Mesendoderm (in vitro differentiated cells): Measurements from ENCODE around the gene TNFRSF6B.

Experiments
- DNase-seq: peaks from one replicate; pipeline ENCODE4 v3.0.0; 2013
- H2AK5ac ChIP-seq: 2 replicates; pipeline ENCODE4 v1.6.1; 2013; ENCODE audit warnings: low read length, inconsistent platforms
- H2BK120ac ChIP-seq: 2 replicates; pipeline ENCODE4 v1.6.1; 2013; ENCODE audit warnings: low read depth, mild to moderate bottlenecking, low read length, moderate library complexity, mixed read lengths
- H2BK15ac ChIP-seq: replicated peaks from 2 replicates; pipeline ENCODE4 v1.6.1; 2013; ENCODE audit warnings: low read depth, mild to moderate bottlenecking, moderate library complexity
- H2BK5ac ChIP-seq: 2 replicates; pipeline ENCODE4 v1.6.1; 2013; ENCODE audit warnings: low read length, inconsistent platforms
- H3K18ac ChIP-seq: 2 replicates; pipeline ENCODE4 v1.6.1; 2013; ENCODE audit warnings: mild to moderate bottlenecking, low read length, mixed read lengths
- H3K23ac ChIP-seq: one replicate; pipeline ENCODE4 v1.6.1; 2013; ENCODE audit warnings: low read length
- H3K27ac ChIP-seq: 2 replicates; pipeline ENCODE4 v1.5.1; 2013; ENCODE audit warnings: low read depth, mild to moderate bottlenecking, inconsistent platforms, low read length, moderate library complexity
- H3K27me3 ChIP-seq: 2 replicates; pipeline ENCODE4 v1.6.1; 2013; ENCODE audit warnings: low read length, control low read depth, mild to moderate bottlenecking, inconsistent platforms; ENCODE audit not compliant: insufficient read depth, poor library complexity
- H3K36me3 ChIP-seq: 2 replicates; pipeline ENCODE4 v1.6.1; 2013; ENCODE audit warnings: low read length, inconsistent platforms; ENCODE audit not compliant: control insufficient read depth, insufficient read depth
- H3K4ac ChIP-seq: one replicate; pipeline ENCODE4 v1.6.1; 2013; ENCODE audit warnings: low read depth, mild to moderate bottlenecking, low read length, moderate library complexity
- H3K4me1 ChIP-seq: 2 replicates; pipeline ENCODE4 v1.6.1; 2013; ENCODE audit warnings: low read depth, low read length, inconsistent platforms; ENCODE audit not compliant: control insufficient read depth
- H3K4me2 ChIP-seq: 2 replicates; pipeline ENCODE4 v1.6.1; 2013; ENCODE audit warnings: low read length
- H3K4me3 ChIP-seq: 2 replicates; pipeline ENCODE4 v1.5.1; 2013; ENCODE audit warnings: mild to moderate bottlenecking, low read length
- H3K56ac ChIP-seq: one replicate; pipeline ENCODE4 v1.6.1; 2013; ENCODE audit warnings: low read length
- H3K79me1 ChIP-seq: 2 replicates; pipeline ENCODE4 v1.6.1; 2013; ENCODE audit warnings: low read length, inconsistent platforms
- H3K79me2 ChIP-seq: 2 replicates; pipeline ENCODE4 v1.6.1; 2013; ENCODE audit warnings: mild to moderate bottlenecking, low read length; ENCODE audit not compliant: control insufficient read depth, insufficient read depth
- H3K9ac ChIP-seq: 2 replicates; pipeline ENCODE4 v1.6.1; 2013; ENCODE audit warnings: low read length, inconsistent platforms
- H4K5ac ChIP-seq: one replicate; pipeline ENCODE4 v1.6.1; 2013; ENCODE audit warnings: low read length
- H4K8ac ChIP-seq: one replicate; pipeline ENCODE4 v1.6.1; 2013; ENCODE audit warnings: low read depth, mild to moderate bottlenecking, control low read depth, low read length, moderate library complexity
- WGBS: extraction: QIAGEN DNeasy Blood & Tissue Kit; methylation state at CpG from one replicate; pipeline ENCODE4 v1.1.7; 2013; ENCODE audit warnings: low lambda C conversion rate, missing lambda C conversion rate; ENCODE audit not compliant: insufficient coverage; ENCODE audit errors: extremely low coverage; 5-methylcytosine and 5-hydroxymethylcytosine counted together

TNFRSF6B gene

DNA sequence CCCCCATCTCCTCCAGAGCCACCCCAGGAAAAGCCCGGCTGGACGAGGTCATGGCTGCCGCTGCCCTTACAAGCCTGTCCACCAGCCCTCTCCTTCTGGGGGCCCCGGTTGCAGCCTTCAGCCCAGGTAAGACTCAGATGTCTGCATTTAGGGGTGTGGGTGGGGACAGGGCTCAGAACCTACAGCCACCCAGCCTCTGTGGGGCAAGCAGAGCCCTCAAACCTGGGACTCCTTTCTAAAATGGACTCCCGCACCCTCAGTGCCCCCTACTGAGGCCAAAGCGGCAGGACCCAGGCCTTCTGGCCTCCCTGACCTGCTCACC lies 44.9 kb downstream of the TNFRSF6B start:
- H3K36me3 ChIP-seq = no peaks in the 10 kb centered on the region
- H3K79me2 ChIP-seq = no peaks in the 10 kb centered on the region
- H2BK120ac ChIP-seq = no peak overlapping the region
- H2BK5ac ChIP-seq = no peak overlapping the region
- no peak overlapping the region for H2AK5ac ChIP-seq
- no CpG with 5 or more reads among the region's 6 CpGs for WGBS
- peak overlapping the region; percentile 24 for H3K23ac ChIP-seq
- no peaks in the 10 kb centered on the region for H3K4me1 ChIP-seq
- no peaks in the 10 kb centered on the region for H3K79me1 ChIP-seq
- no peak overlapping the region for H3K4ac ChIP-seq
- no peaks in the 10 kb centered on the region for H3K27me3 ChIP-seq
- H4K5ac ChIP-seq = no peak overlapping the region
- H3K9ac ChIP-seq = peak overlapping the region; percentile 91
- peak overlapping the region; percentile 91 for H3K56ac ChIP-seq
- DNase-seq = no peak
- H2BK15ac ChIP-seq = no peak overlapping the region
- H4K8ac ChIP-seq = no peak overlapping the region
- H3K27ac ChIP-seq = peak overlapping the region; percentile 90
- no peak overlapping the region for H3K4me3 ChIP-seq
- no peak overlapping the region for H3K18ac ChIP-seq
- peak overlapping the region; percentile 78 for H3K4me2 ChIP-seq

DNA sequence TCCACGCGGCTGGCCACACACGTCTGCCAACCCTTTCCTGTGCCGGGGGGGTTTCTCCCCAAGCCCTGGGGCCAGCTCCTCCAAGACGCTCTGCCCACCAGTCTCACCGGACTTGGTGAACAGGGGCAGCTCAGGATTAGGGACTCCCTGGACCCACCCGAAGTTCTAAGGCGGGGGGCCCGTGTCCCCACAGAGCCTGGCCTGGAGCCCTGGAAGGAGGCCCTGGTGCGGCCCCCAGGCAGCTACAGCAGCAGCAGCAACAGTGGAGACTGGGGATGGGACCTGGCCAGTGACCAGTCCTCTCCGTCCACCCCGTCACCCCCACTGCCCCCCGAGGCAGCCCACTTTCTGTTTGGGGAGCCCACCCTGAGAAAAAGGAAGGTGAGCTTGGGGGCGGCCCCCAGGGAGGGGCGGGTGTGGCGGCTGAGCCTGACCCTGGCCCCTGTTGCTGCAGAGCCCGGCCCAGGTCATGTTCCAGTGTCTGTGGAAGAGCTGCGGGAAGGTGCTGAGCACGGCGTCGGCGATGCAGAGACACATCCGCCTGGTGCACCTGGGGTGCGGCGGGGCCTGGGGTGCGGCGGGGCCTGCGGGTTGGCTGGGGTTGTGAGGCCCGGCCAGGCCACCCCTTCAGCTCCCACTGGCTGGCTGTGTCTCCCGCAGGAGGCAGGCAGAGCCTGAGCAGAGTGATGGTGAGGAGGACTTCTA lies 45.4 kb downstream of the TNFRSF6B start:
- peak overlapping the region; percentile 91 for H3K56ac ChIP-seq
- no peak overlapping the region for H3K18ac ChIP-seq
- H2BK120ac ChIP-seq = no peak overlapping the region
- peak overlapping the region; percentile 24 for H3K23ac ChIP-seq
- no peak overlapping the region for H4K8ac ChIP-seq
- no peak overlapping the region for H3K27ac ChIP-seq
- H3K4me1 ChIP-seq = no peaks in the 10 kb centered on the region
- no peak overlapping the region for H2BK15ac ChIP-seq
- H3K4me2 ChIP-seq = no peak overlapping the region
- H3K36me3 ChIP-seq = no peaks in the 10 kb centered on the region
- no peaks in the 10 kb centered on the region for H3K79me1 ChIP-seq
- no peak overlapping the region for H2BK5ac ChIP-seq
- WGBS = no CpG with 5 or more reads among the region's 30 CpGs
- DNase-seq = no peak
- no peak overlapping the region for H4K5ac ChIP-seq
- H3K9ac ChIP-seq = peak overlapping the region; percentile 91
- no peak overlapping the region for H2AK5ac ChIP-seq
- no peaks in the 10 kb centered on the region for H3K27me3 ChIP-seq
- no peak overlapping the region for H3K4ac ChIP-seq
- no peaks in the 10 kb centered on the region for H3K79me2 ChIP-seq
- no peak overlapping the region for H3K4me3 ChIP-seq

DNA sequence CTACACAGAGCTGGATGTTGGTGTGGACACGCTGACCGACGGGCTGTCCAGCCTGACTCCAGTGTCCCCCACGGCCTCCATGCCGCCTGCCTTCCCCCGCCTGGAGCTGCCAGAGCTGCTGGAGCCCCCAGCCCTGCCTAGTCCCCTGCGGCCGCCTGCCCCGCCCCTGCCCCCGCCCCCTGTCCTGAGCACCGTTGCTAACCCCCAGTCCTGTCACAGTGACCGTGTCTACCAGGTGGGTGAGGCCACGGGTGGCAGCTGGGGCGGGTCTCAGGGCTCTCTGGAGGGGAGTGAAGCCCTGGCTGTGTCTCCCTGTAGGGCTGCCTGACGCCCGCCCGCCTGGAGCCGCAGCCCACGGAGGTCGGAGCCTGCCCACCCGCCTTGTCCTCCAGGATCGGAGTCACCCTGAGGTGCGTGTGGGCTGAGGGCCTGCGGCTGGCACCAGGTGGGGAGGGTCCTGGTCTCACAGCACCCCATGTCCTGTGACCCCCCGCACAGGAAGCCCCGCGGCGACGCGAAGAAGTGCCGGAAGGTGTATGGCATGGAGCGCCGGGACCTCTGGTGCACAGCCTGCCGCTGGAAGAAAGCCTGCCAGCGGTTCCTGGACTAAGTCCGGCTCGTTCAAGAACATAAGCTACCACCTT lies 46.1 kb downstream of the TNFRSF6B start:
- no peaks in the 10 kb centered on the region for H3K27me3 ChIP-seq
- H3K9ac ChIP-seq = no peak overlapping the region
- no peak overlapping the region for H4K5ac ChIP-seq
- H3K79me2 ChIP-seq = no peaks in the 10 kb centered on the region
- H2AK5ac ChIP-seq = no peak overlapping the region
- H2BK120ac ChIP-seq = no peak overlapping the region
- H3K27ac ChIP-seq = no peak overlapping the region
- no CpG with 5 or more reads among the region's 37 CpGs for WGBS
- H3K23ac ChIP-seq = no peak overlapping the region
- H4K8ac ChIP-seq = no peak overlapping the region
- H3K4me3 ChIP-seq = no peak overlapping the region
- no peak overlapping the region for H3K56ac ChIP-seq
- no peaks in the 10 kb centered on the region for H3K36me3 ChIP-seq
- H2BK15ac ChIP-seq = no peak overlapping the region
- H2BK5ac ChIP-seq = no peak overlapping the region
- H3K4me2 ChIP-seq = no peak overlapping the region
- H3K4ac ChIP-seq = no peak overlapping the region
- no peak overlapping the region for H3K18ac ChIP-seq
- H3K79me1 ChIP-seq = no peaks in the 10 kb centered on the region
- no peak for DNase-seq
- no peaks in the 10 kb centered on the region for H3K4me1 ChIP-seq

DNA sequence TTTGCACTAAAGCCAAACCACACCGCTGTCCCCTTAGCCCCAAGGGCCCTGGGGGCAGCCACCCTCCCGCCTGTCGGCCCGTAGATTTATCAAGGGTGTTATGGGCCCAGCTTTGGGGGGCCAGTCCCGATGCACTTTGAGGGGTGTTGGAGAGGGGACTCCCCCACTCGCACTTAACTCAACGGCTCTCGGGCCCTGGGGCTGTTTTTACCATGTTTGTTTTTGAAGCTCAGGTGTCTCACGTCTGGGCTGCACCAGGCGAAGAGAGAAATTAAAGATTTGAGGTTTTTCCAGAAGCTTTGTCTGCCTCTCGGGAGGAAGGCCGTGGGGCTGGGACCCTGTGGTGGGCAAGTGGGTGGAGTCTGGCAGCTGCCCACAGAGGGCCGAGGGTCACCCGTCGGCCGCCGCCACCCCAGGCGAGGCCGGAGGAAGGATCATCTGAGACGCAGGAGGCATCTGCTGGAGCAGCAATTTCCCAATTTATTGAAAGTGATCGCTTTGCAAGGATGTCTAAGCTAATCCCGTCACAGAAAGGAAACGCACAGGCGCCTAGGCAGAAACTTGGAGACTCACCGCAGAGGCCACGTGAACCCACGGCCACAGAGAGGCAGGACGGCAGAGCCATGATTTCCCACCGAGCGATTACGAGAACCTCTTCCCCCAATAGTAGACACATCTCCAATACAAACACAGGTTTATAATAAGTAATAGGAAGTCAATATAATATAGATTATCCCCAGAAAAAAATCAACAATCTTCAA lies 46.9 kb downstream of the TNFRSF6B start:
- no peak overlapping the region for H3K27ac ChIP-seq
- H2BK15ac ChIP-seq = no peak overlapping the region
- no peak overlapping the region for H3K23ac ChIP-seq
- no peak overlapping the region for H3K4me3 ChIP-seq
- no peak overlapping the region for H3K9ac ChIP-seq
- H2BK5ac ChIP-seq = no peak overlapping the region
- H3K79me2 ChIP-seq = no peaks in the 10 kb centered on the region
- no peaks in the 10 kb centered on the region for H3K27me3 ChIP-seq
- DNase-seq = no peak
- no peaks in the 10 kb centered on the region for H3K4me1 ChIP-seq
- no peak overlapping the region for H2AK5ac ChIP-seq
- WGBS = no CpG with 5 or more reads among the region's 31 CpGs
- no peak overlapping the region for H4K5ac ChIP-seq
- no peak overlapping the region for H2BK120ac ChIP-seq
- no peaks in the 10 kb centered on the region for H3K36me3 ChIP-seq
- H3K18ac ChIP-seq = no peak overlapping the region
- H4K8ac ChIP-seq = no peak overlapping the region
- H3K4ac ChIP-seq = no peak overlapping the region
- no peak overlapping the region for H3K56ac ChIP-seq
- no peak overlapping the region for H3K4me2 ChIP-seq
- H3K79me1 ChIP-seq = no peaks in the 10 kb centered on the region

DNA sequence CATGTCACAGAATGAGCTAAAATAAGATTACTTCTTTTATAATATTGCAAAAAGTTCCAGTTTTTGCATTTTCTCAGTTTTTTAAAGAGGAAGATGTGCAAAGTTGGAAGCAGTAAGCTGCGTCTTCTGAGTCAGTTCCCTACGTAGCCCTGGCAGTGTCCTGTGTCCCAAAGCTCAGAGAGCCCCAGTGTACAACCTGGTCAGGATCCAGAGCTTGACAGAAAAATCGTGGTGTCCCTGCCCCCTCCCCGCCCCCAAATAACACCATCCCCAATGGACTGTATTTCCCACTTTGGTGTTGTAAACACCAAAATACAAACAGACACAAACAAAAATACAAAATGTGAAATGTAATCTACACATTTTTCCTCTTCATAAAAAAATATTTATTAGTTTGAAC lies 47.7 kb downstream of the TNFRSF6B start:
- no peak overlapping the region for H2BK5ac ChIP-seq
- H3K4me1 ChIP-seq = no peaks in the 10 kb centered on the region
- H3K27me3 ChIP-seq = no peaks in the 10 kb centered on the region
- H2AK5ac ChIP-seq = no peak overlapping the region
- H4K8ac ChIP-seq = no peak overlapping the region
- H3K18ac ChIP-seq = no peak overlapping the region
- no peak for DNase-seq
- H3K36me3 ChIP-seq = no peaks in the 10 kb centered on the region
- H3K79me1 ChIP-seq = no peaks in the 10 kb centered on the region
- no peak overlapping the region for H3K23ac ChIP-seq
- no peaks in the 10 kb centered on the region for H3K79me2 ChIP-seq
- H4K5ac ChIP-seq = no peak overlapping the region
- no peak overlapping the region for H3K4me3 ChIP-seq
- no peak overlapping the region for H3K27ac ChIP-seq
- no peak overlapping the region for H2BK15ac ChIP-seq
- H3K4me2 ChIP-seq = no peak overlapping the region
- WGBS = no CpG with 5 or more reads among the region's 4 CpGs
- no peak overlapping the region for H3K9ac ChIP-seq
- H3K56ac ChIP-seq = no peak overlapping the region
- H2BK120ac ChIP-seq = no peak overlapping the region
- H3K4ac ChIP-seq = no peak overlapping the region
